Measurements from ENCODE around the gene STAT5B. TPM values are rescaled to one million over a fixed set of nuclear protein-coding genes. Genes with fewer than 3 reads are reported as not detected.

STAT5B gene
- total and polyA plus RNA-seq, 4 donors: 18.0 to 106 (median 66.3) TPM

DNA sequence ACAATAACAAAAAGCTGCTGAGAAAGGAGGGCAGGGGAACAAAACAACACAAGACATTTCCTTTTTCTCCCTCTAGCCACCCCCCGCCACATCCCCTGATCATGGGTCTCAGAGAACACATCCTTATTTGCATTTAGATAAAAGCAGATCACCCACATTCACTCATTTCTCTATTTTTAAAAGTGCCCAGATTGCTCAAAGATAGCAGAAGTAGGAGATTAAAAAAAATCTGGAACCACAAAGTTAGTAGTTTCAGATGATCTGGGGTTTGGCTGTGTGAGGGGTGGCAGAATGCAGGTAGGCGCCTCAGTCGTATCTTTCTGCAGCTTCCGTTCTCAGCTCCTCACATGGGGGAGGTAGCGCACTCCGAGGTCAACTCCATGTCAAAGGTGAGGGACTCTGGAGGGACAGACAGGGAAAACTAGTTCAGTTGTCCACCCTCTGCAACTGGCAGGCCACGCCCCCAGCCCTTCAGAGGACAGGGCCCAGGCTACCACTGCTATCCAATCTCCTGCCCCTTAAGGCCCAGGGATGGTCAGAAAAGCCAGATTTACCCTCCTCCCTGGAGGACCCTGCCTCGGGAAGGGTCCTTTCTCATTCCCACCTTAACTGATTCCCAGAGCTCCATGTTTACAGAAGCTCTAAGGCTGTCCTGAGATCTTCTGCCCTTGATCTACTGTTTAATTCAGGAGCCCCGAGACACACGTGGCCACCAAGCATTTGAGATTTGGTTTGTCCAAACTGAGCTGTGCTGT lies 39.4 kb upstream of the STAT5B start:
- 84 to 87% methylated on average over 10 of the region's 10 CpGs for WGBS, 2 donors
- DNase-seq (peak in 1 of 2 donors; percentile 49), ATAC-seq (ENCODE audit: low FRiP score) (no peak)
- Histone ChIP-seq H3K36me3 (ENCODE audit: control insufficient read depth in 1 of 2, insufficient read depth in 2 of 2, low read length in 1 of 2) (peaks cover 0 to 5% of the 10 kb centered on the region in 2 donors), H3K4me3 (ENCODE audit: low read length in 2 of 2) (no peak overlapping the region), H3K27me3 (ENCODE audit: control insufficient read depth in 1 of 2, insufficient read depth in 2 of 2, low read length in 1 of 2) (no peaks in the 10 kb centered on the region), H3K9me3 (ENCODE audit: control insufficient read depth, low read length) (no peaks in the 10 kb centered on the region), H3K27ac (ENCODE audit: low read depth in 1 of 2, low read length in 2 of 2) (no peak overlapping the region), H3K4me1 (ENCODE audit: control insufficient read depth in 1 of 2, insufficient read depth in 2 of 2, low read length in 2 of 2) (no peaks in the 10 kb centered on the region)
- intact Hi-C loops (cut with DNase I): no loop called here

DNA sequence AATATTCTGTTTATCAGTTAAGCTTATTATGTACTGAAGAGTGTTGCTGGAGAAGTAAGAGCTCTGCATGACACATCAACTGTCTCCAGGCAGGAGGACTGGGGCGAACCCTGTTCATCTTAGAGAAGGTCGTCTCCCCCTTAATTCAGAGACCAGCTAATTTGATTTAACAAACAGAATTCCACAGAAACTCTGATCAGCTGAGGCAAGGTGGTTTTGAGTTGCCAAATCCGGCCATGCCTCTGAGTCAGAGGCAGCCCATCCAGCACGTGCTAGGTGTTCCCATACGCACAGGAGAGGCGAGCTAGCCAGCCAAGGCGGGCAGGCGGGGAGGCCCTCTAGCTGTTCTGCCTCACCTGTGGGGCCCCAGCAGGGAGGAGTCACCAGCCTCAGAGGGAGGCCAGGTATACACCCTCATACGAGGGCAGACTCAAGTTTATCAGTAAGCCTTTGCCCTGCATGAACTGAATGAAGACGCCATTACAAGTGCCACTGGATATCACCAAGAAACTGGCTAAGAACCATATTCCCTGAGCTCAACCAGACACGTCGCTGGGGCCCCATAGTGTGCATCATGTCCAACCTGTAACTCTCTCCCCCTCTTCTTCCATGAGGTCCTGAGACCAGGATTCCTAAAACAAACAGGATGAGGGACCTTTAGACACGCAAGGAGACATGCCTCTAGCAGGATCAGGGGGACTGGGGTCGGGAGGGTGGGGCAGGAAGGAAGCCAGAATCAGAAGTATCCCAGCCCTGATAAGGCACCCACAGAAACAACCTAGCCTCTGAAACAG lies 37.8 kb upstream of the STAT5B start:
- DNase-seq (peak in 1 of 2 donors; percentile 52), ATAC-seq (ENCODE audit: low FRiP score) (no peak)
- peaks cover 0 to 5% of the 10 kb centered on the region in 2 donors for H3K36me3 ChIP-seq (ENCODE audit: control insufficient read depth in 1 of 2, insufficient read depth in 2 of 2, low read length in 1 of 2)
- no peak overlapping the region for H3K4me3 ChIP-seq (ENCODE audit: low read length in 2 of 2)
- H3K4me1 ChIP-seq (ENCODE audit: control insufficient read depth in 1 of 2, insufficient read depth in 2 of 2, low read length in 2 of 2): no peaks in the 10 kb centered on the region
- no peak overlapping the region for H3K27ac ChIP-seq (ENCODE audit: low read depth in 1 of 2, low read length in 2 of 2)
- WGBS, 2 donors: 73 to 79% methylated on average over 14 of the region's 14 CpGs
- no peaks in the 10 kb centered on the region for H3K9me3 ChIP-seq (ENCODE audit: control insufficient read depth, low read length)
- H3K27me3 ChIP-seq (ENCODE audit: control insufficient read depth in 1 of 2, insufficient read depth in 2 of 2, low read length in 1 of 2): no peaks in the 10 kb centered on the region
- intact Hi-C loops (cut with DNase I): no loop called here

- no peaks in the 10 kb centered on the region for H3K9me3 ChIP-seq (ENCODE audit: control insufficient read depth, low read length)
- no peak overlapping the region for H3K4me3 ChIP-seq (ENCODE audit: low read length in 2 of 2)
- ATAC-seq (ENCODE audit: low FRiP score) (no peak), DNase-seq (peak in 1 of 2 donors; percentile 40)
- WGBS, 2 donors: 85 to 89% methylated on average over 4 of the region's 4 CpGs
- H3K27me3 ChIP-seq (ENCODE audit: control insufficient read depth in 1 of 2, insufficient read depth in 2 of 2, low read length in 1 of 2): no peaks in the 10 kb centered on the region
- H3K27ac ChIP-seq (ENCODE audit: low read depth in 1 of 2, low read length in 2 of 2): no peak overlapping the region
- H3K36me3 ChIP-seq (ENCODE audit: control insufficient read depth in 1 of 2, insufficient read depth in 2 of 2, low read length in 1 of 2): peaks cover 0 to 5% of the 10 kb centered on the region in 2 donors
- H3K4me1 ChIP-seq (ENCODE audit: control insufficient read depth in 1 of 2, insufficient read depth in 2 of 2, low read length in 2 of 2): no peaks in the 10 kb centered on the region
- intact Hi-C loops (cut with DNase I): no loop called here
These were observed 37.2 kb upstream of the STAT5B start for GRCh38 chr17:42313389-42313772.

DNA sequence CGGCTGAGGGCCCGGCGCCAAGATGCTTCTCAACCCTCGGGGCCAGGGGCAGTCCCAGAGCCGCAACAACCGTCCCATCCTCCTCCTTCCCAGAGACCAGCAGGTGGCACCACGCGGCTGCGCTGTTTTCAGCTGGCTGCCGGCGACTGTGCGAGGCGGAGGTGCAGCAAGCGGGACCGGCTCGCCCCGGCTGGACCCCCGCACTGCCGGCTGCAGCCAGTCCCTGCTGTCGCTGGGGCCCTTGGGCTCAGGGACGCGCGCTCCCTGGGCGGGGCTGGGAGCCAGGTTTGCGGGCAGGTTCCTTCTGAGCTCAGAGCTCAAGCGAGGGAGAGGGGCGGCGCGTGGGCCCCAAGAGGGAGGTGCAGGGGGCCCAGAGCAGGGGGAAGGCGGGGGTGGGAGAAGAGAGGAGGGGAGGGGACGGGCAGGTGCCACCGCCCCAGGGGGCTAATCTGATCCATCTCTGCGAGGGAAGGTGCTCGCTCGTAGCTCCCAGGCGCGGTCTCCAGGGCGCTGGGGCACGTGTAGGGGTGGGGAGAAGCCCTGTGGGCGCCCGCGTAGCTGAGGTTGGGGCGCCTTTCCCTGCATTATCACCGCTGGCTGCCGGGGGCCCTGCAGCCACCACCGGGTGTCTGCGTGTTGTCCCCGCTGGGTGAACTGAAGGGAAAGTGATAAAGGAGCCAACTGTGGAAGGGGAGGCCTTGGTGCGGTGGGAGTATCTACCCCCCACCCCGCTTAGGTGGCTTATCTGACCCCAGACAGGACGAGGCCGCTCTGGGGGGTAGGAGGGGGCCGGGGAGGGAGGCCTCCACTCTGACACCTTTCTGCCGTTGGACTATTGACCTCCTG lies 36.3 kb upstream of the STAT5B start:
- Histone ChIP-seq H3K27me3 (ENCODE audit: control insufficient read depth in 1 of 2, insufficient read depth in 2 of 2, low read length in 1 of 2) (no peaks in the 10 kb centered on the region), H3K4me3 (ENCODE audit: low read length in 2 of 2) (no peak overlapping the region), H3K27ac (ENCODE audit: low read depth in 1 of 2, low read length in 2 of 2) (peak overlapping the region in 1 of 2 donors; percentile 65), H3K9me3 (ENCODE audit: control insufficient read depth, low read length) (no peaks in the 10 kb centered on the region), H3K4me1 (ENCODE audit: control insufficient read depth in 1 of 2, insufficient read depth in 2 of 2, low read length in 2 of 2) (no peaks in the 10 kb centered on the region), H3K36me3 (ENCODE audit: control insufficient read depth in 1 of 2, insufficient read depth in 2 of 2, low read length in 1 of 2) (peaks cover 0 to 5% of the 10 kb centered on the region in 2 donors)
- intact Hi-C loops (cut with DNase I): no loop called here
- peak; percentile 92 to 94 for DNase-seq
- peak; percentile 86 for ATAC-seq (ENCODE audit: low FRiP score)
- WGBS, 2 donors: 32 to 33% methylated on average over 48 to 54 of the region's 54 CpGs

DNA sequence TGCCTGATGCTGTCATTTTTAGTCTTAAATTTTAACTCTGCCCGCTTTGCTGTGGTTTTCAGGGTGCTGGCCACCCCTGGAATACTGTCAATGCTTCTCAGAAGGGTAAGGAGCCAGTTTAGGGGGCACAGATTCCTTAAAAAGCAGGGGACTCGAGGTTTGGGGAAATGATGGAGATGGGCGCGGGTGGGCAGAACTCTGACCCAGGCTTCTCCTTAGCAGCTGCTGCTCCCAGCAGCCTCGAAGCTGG lies 35.8 kb upstream of the STAT5B start:
- no peak overlapping the region for H3K4me3 ChIP-seq (ENCODE audit: low read length in 2 of 2)
- H3K4me1 ChIP-seq (ENCODE audit: control insufficient read depth in 1 of 2, insufficient read depth in 2 of 2, low read length in 2 of 2): no peaks in the 10 kb centered on the region
- H3K36me3 ChIP-seq (ENCODE audit: control insufficient read depth in 1 of 2, insufficient read depth in 2 of 2, low read length in 1 of 2): peaks cover 0 to 2% of the 10 kb centered on the region in 2 donors
- ATAC-seq (ENCODE audit: low FRiP score): no peak
- H3K27me3 ChIP-seq (ENCODE audit: control insufficient read depth in 1 of 2, insufficient read depth in 2 of 2, low read length in 1 of 2): no peaks in the 10 kb centered on the region
- peak overlapping the region in 1 of 2 donors; percentile 65 for H3K27ac ChIP-seq (ENCODE audit: low read depth in 1 of 2, low read length in 2 of 2)
- no peaks in the 10 kb centered on the region for H3K9me3 ChIP-seq (ENCODE audit: control insufficient read depth, low read length)
- WGBS, 2 donors: 14 to 20% methylated on average over 5 of the region's 5 CpGs
- intact Hi-C loops (cut with DNase I): no loop called here
- DNase-seq: no peak

GRCh38 chr17:42311240-42312034 lies 35.2 kb upstream of the STAT5B start:
- Histone ChIP-seq H3K27ac (ENCODE audit: low read depth in 1 of 2, low read length in 2 of 2) (peak overlapping the region in 1 of 2 donors; percentile 65), H3K9me3 (ENCODE audit: control insufficient read depth, low read length) (no peaks in the 10 kb centered on the region), H3K36me3 (ENCODE audit: control insufficient read depth in 1 of 2, insufficient read depth in 2 of 2, low read length in 1 of 2) (peaks cover 0 to 2% of the 10 kb centered on the region in 2 donors), H3K27me3 (ENCODE audit: control insufficient read depth in 1 of 2, insufficient read depth in 2 of 2, low read length in 1 of 2) (no peaks in the 10 kb centered on the region), H3K4me1 (ENCODE audit: control insufficient read depth in 1 of 2, insufficient read depth in 2 of 2, low read length in 2 of 2) (no peaks in the 10 kb centered on the region), H3K4me3 (ENCODE audit: low read length in 2 of 2) (no peak overlapping the region)
- WGBS, 2 donors: 63 to 64% methylated on average over 19 of the region's 19 CpGs
- DNase-seq (peak; percentile 91 to 94), ATAC-seq (ENCODE audit: low FRiP score) (peak; percentile 92)
- intact Hi-C loops (cut with DNase I): no loop called here

DNA sequence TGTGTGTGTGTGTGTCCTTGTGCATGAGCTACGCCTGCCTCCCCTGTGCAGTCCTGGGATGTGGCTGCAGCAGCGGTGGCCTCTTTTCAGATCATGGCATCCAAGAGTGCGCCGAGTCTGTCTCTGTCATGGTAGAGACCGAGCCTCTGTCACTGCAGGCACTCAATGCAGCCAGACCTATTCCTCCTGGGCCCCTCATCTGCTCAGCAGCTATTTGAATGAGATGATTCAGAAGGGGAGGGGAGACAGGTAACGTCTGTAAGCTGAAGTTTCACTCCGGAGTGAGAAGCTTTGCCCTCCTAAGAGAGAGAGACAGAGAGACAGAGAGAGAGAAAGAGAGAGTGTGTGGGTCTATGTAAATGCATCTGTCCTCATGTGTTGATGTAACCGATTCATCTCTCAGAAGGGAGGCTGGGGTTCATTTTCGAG lies 34.6 kb upstream of the STAT5B start:
- H3K9me3 ChIP-seq (ENCODE audit: control insufficient read depth, low read length): no peaks in the 10 kb centered on the region
- H3K4me3 ChIP-seq (ENCODE audit: low read length in 2 of 2): no peak overlapping the region
- H3K27ac ChIP-seq (ENCODE audit: low read depth in 1 of 2, low read length in 2 of 2): no peak overlapping the region
- 78 to 85% methylated on average over 9 of the region's 9 CpGs for WGBS, 2 donors
- H3K4me1 ChIP-seq (ENCODE audit: control insufficient read depth in 1 of 2, insufficient read depth in 2 of 2, low read length in 2 of 2): no peaks in the 10 kb centered on the region
- DNase-seq (no peak), ATAC-seq (ENCODE audit: low FRiP score) (no peak)
- peaks cover 0 to 2% of the 10 kb centered on the region in 2 donors for H3K36me3 ChIP-seq (ENCODE audit: control insufficient read depth in 1 of 2, insufficient read depth in 2 of 2, low read length in 1 of 2)
- no peaks in the 10 kb centered on the region for H3K27me3 ChIP-seq (ENCODE audit: control insufficient read depth in 1 of 2, insufficient read depth in 2 of 2, low read length in 1 of 2)
- intact Hi-C loops (cut with DNase I): no loop called here
